Body of pancreas (tissue), 4 donors: ENCODE measurements around the gene ELAVL4.

Experiments used
- POLR2A ChIP-seq, 3 donors: fragments of 450-650 bp; IDR thresholded peaks; one replicate each; pipeline ENCODE4 v1.6.1; 2016; ENCODE audit warnings: antibody characterized with exemption in 3 of 3, mild to moderate bottlenecking in 2 of 3
- TF ChIP-seq, protein P1 (sequence below), 7 experiments: fragments of 450-650 bp in 4 of 7; fragments of 200-600 bp in 3 of 7; sonication (generic) in 3 of 7; IDR thresholded peaks; one replicate each; pipeline ENCODE4 v1.5.1; 2016 to 2019; ENCODE audit warnings: antibody characterized with exemption in 7 of 7

DNA sequence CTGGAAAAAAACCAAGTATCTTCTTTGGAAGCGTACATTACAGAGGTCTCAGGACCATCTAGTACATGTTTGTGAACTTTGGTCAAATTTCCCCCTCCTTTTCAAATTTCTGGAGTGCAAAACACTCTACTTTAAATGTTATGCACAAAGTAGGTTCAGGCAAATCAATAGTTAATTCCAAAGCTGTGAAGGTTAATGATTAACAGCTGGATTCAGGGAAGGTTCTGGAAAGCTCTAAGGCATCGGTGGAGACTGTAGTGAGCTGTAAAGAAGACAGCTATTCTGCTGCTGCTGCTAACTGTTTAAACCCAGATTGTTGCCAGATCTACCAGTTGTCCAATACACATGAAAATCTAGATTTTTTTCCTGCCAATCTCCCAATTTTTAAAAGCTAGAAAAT is 70.9 kb downstream of the ELAVL4 start:
- TF ChIP-seq, protein P1, sequence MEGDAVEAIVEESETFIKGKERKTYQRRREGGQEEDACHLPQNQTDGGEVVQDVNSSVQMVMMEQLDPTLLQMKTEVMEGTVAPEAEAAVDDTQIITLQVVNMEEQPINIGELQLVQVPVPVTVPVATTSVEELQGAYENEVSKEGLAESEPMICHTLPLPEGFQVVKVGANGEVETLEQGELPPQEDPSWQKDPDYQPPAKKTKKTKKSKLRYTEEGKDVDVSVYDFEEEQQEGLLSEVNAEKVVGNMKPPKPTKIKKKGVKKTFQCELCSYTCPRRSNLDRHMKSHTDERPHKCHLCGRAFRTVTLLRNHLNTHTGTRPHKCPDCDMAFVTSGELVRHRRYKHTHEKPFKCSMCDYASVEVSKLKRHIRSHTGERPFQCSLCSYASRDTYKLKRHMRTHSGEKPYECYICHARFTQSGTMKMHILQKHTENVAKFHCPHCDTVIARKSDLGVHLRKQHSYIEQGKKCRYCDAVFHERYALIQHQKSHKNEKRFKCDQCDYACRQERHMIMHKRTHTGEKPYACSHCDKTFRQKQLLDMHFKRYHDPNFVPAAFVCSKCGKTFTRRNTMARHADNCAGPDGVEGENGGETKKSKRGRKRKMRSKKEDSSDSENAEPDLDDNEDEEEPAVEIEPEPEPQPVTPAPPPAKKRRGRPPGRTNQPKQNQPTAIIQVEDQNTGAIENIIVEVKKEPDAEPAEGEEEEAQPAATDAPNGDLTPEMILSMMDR (IDR thresholded peaks at IDR 0.05): no peak
- TF ChIP-seq POLR2A (IDR thresholded peaks at IDR 0.05): no peak
